Peyer's patch (tissue), 4 donors: ENCODE measurements around the gene MFAP5. TPM values are rescaled to one million over a fixed set of nuclear protein-coding genes. Genes with fewer than 3 reads are reported as not detected.

Experiments used
- DNase-seq, 3 donors: peaks; one replicate each; pipeline ENCODE4 v3.0.0-alpha.2; 2017 to 2019
- H3K27ac ChIP-seq, 4 donors: fragments of 200-600 bp; sonication (generic); one replicate each; pipeline ENCODE4 v1.5.1; 2016 to 2019
- H3K27me3 ChIP-seq, 2 donors: fragments of 200-600 bp; sonication (generic); one replicate each; pipeline ENCODE4 v1.5.1; 2019
- H3K36me3 ChIP-seq, 3 donors: fragments of 200-600 bp; sonication (generic); one replicate each; pipeline ENCODE4 v1.5.1; 2016 to 2019
- H3K4me1 ChIP-seq, 4 donors: fragments of 200-600 bp; sonication (generic); one replicate each; pipeline ENCODE4 v1.5.1; 2016 to 2019
- H3K4me3 ChIP-seq, 4 donors: fragments of 200-600 bp; sonication (generic); 1 replicate in 3 of 4; 2 replicates in 1 of 4; pipeline ENCODE4 v1.5.1; 2016 to 2019; ENCODE audit warnings: mild to moderate bottlenecking in 1 of 4
- H3K9me3 ChIP-seq, 4 donors: fragments of 200-600 bp; sonication (generic); one replicate each; pipeline ENCODE4 v1.5.1; 2016 to 2019; ENCODE audit warnings: mild to moderate bottlenecking in 1 of 4
- POLR2A ChIP-seq, 2 donors: fragments of 450-650 bp; IDR thresholded peaks; one replicate each; pipeline ENCODE4 v1.5.1; 2017; ENCODE audit warnings: antibody characterized with exemption in 2 of 2, mild to moderate bottlenecking in 2 of 2, moderate library complexity in 2 of 2
- total RNA-seq, 4 donors: library from RNA; depleted of rRNA; stranded (reverse); fragments of >200 nt; gene quantifications; one replicate each; pipeline ENCODE4 v1.1.0, GENCODE V29; 2016
- TF ChIP-seq, protein P1 (sequence below), 6 experiments: fragments of 450-650 bp in 4 of 6; fragments of 200-600 bp in 2 of 6; sonication (generic) in 1 of 6; IDR thresholded peaks; one replicate each; pipeline ENCODE4 v1.5.1; 2017 to 2019; ENCODE audit warnings: antibody characterized with exemption in 6 of 6, mild to moderate bottlenecking in 3 of 6, moderate library complexity in 1 of 6

MFAP5 gene
- total RNA-seq, 4 donors from 2014 or later = 17.3 to 67.4 (median 32.4) TPM

GRCh38 chr12:8681129-8681884 is 18.7 kb upstream of the MFAP5 start:
- DNase-seq = peak in 1 of 3 donors; percentile 62
- no peaks in the 10 kb centered on the region for H3K36me3 ChIP-seq
- no peaks in the 10 kb centered on the region for H3K27me3 ChIP-seq
- H3K4me3 ChIP-seq = peak overlapping the region in 1 of 4 donors; percentile 6
- peak overlapping the region in 2 of 4 donors; percentile 8 to 15 for H3K27ac ChIP-seq
- H3K4me1 ChIP-seq = peaks cover 0 to 3% (median 0%) of the 10 kb centered on the region in 4 donors
- no peak for TF ChIP-seq POLR2A (IDR thresholded peaks at IDR 0.05)
- TF ChIP-seq, protein P1, sequence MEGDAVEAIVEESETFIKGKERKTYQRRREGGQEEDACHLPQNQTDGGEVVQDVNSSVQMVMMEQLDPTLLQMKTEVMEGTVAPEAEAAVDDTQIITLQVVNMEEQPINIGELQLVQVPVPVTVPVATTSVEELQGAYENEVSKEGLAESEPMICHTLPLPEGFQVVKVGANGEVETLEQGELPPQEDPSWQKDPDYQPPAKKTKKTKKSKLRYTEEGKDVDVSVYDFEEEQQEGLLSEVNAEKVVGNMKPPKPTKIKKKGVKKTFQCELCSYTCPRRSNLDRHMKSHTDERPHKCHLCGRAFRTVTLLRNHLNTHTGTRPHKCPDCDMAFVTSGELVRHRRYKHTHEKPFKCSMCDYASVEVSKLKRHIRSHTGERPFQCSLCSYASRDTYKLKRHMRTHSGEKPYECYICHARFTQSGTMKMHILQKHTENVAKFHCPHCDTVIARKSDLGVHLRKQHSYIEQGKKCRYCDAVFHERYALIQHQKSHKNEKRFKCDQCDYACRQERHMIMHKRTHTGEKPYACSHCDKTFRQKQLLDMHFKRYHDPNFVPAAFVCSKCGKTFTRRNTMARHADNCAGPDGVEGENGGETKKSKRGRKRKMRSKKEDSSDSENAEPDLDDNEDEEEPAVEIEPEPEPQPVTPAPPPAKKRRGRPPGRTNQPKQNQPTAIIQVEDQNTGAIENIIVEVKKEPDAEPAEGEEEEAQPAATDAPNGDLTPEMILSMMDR (IDR thresholded peaks at IDR 0.05) = no peak
- H3K9me3 ChIP-seq = no peaks in the 10 kb centered on the region

DNA sequence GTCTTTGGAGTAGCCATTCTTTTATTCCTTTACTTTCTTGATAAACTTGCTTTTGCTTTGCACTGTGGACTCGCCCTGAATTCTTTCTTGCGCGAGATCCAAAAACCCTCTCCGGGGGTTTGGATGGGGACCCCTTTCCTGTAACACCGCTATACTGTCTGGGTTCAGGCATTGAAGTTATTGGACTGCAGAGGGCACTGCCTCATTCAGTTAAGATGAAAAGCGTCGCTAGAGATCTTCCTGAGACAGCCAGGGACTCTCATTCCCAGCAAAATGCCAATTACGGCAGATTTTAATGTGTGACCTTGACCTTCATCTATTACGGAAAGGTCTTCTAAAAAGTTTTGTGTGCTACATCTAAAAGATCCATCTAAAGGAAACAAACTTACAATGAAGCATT is 17.9 kb upstream of the MFAP5 start:
- Histone ChIP-seq H3K27ac (no peak overlapping the region), H3K27me3 (no peaks in the 10 kb centered on the region), H3K4me1 (peaks cover 0 to 3% (median under 1%) of the 10 kb centered on the region in 4 donors), H3K36me3 (no peaks in the 10 kb centered on the region), H3K4me3 (no peak overlapping the region), H3K9me3 (no peaks in the 10 kb centered on the region)
- DNase-seq = no peak
- TF ChIP-seq, protein P1 (IDR thresholded peaks at IDR 0.05) = no peak

GRCh38 chr12:8678661-8679111 is 16.1 kb upstream of the MFAP5 start:
- DNase-seq = no peak
- TF ChIP-seq POLR2A (IDR thresholded peaks at IDR 0.05) = no peak
- TF ChIP-seq, protein P1 (IDR thresholded peaks at IDR 0.05) = no peak
- Histone ChIP-seq H3K27me3 (no peaks in the 10 kb centered on the region), H3K4me3 (no peak overlapping the region), H3K9me3 (no peaks in the 10 kb centered on the region), H3K27ac (no peak overlapping the region), H3K36me3 (no peaks in the 10 kb centered on the region), H3K4me1 (peaks cover 0 to 3% (median 2%) of the 10 kb centered on the region in 4 donors)

- Histone ChIP-seq H3K27ac (no peak overlapping the region), H3K9me3 (no peaks in the 10 kb centered on the region), H3K4me1 (peaks cover 0 to 3% (median 2%) of the 10 kb centered on the region in 4 donors), H3K27me3 (no peaks in the 10 kb centered on the region), H3K4me3 (no peak overlapping the region), H3K36me3 (no peaks in the 10 kb centered on the region)
- no peak for DNase-seq
- TF ChIP-seq, protein P1 (IDR thresholded peaks at IDR 0.05) = no peak
- no peak for TF ChIP-seq POLR2A (IDR thresholded peaks at IDR 0.05)
Observed at GRCh38 chr12:8677362-8677761, 14.7 kb upstream of the MFAP5 start.

DNA sequence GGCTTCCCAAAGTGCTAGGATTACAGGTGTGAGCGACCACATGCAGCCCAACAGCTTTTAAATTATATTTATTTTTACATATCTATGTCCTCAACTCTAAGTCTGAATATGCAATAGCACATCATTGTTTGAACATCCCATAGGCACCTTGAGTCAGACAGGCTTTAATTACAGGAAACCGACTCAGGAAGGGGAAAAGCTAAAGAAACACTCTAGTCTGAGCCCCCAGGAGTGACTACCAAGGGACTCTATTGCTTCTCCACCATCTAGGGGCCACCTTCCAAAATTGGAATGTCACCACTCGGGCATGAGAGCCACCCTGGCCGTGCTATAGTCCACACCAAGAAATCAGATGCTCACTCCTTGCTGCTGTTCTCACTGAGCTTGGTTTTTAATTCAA is 14.0 kb upstream of the MFAP5 start:
- no peaks in the 10 kb centered on the region for H3K9me3 ChIP-seq
- no peak for DNase-seq
- H3K27ac ChIP-seq = no peak overlapping the region
- H3K27me3 ChIP-seq = no peaks in the 10 kb centered on the region
- TF ChIP-seq, protein P1 (IDR thresholded peaks at IDR 0.05) = no peak
- TF ChIP-seq POLR2A (IDR thresholded peaks at IDR 0.05) = no peak
- peaks cover 0 to 3% (median 2%) of the 10 kb centered on the region in 4 donors for H3K4me1 ChIP-seq
- no peaks in the 10 kb centered on the region for H3K36me3 ChIP-seq
- H3K4me3 ChIP-seq = no peak overlapping the region
